Thoracic aorta (tissue), 2 donors: Measurements from ENCODE around the gene IQSEC3. TPM values are rescaled to one million over a fixed set of nuclear protein-coding genes. Genes with fewer than 3 reads are reported as not detected.

Experiments
- ATAC-seq: fragments of 150-250 bp; one replicate; pipeline ENCODE4 v1.8.0; 2017; ENCODE audit warnings: low read depth; ENCODE audit not compliant: insufficient number of reproducible peaks, low FRiP score
- DNase-seq: peaks from one replicate; pipeline ENCODE4 v3.0.0-alpha.2; 2020; ENCODE audit warnings: low spot score
- H3K27ac ChIP-seq, 2 donors: fragments of 200-600 bp; sonication (generic); 1 replicate in 1 of 2; 2 replicates in 1 of 2; pipeline ENCODE4 v1.5.1; 2016; ENCODE audit warnings: mild to moderate bottlenecking in 2 of 2, moderate library complexity in 2 of 2
- H3K27me3 ChIP-seq: fragments of 200-600 bp; sonication (generic); replicated peaks from 2 replicates; pipeline ENCODE4 v1.6.0; 2016; ENCODE audit warnings: mild to moderate bottlenecking; ENCODE audit not compliant: insufficient read depth
- H3K36me3 ChIP-seq: fragments of 200-600 bp; sonication (generic); one replicate; pipeline ENCODE4 v1.5.1; 2016
- H3K4me1 ChIP-seq, 2 donors: fragments of 200-600 bp; sonication (generic); 1 replicate in 1 of 2; 2 replicates in 1 of 2; pipeline versions ENCODE4 v1.5.1 to v1.6.0; 2016; ENCODE audit warnings: low read depth in 2 of 2, mild to moderate bottlenecking in 1 of 2; ENCODE audit not compliant: control insufficient read depth in 1 of 2
- H3K4me3 ChIP-seq: fragments of 200-600 bp; sonication (generic); 2 replicates; pipeline ENCODE4 v1.5.1; 2016; ENCODE audit warnings: mild to moderate bottlenecking
- H3K9me3 ChIP-seq: fragments of 200-600 bp; sonication (generic); 2 replicates; pipeline ENCODE4 v1.5.1; 2016
- CTCF ChIP-seq: fragments of 200-600 bp; sonication (generic); IDR thresholded peaks from one replicate; pipeline ENCODE4 v1.5.1; 2019; ENCODE audit warnings: antibody characterized with exemption
- total RNA-seq, 2 donors: library from RNA; depleted of rRNA; stranded (reverse); fragments of >200 nt; gene quantifications; one replicate each; pipeline versions ENCODE4 v1.1.0 to v1.2.3, GENCODE V29; 2016

IQSEC3 gene
- total RNA-seq, 2 donors from 2014 or later: 1.1 to 1.3 TPM

DNA sequence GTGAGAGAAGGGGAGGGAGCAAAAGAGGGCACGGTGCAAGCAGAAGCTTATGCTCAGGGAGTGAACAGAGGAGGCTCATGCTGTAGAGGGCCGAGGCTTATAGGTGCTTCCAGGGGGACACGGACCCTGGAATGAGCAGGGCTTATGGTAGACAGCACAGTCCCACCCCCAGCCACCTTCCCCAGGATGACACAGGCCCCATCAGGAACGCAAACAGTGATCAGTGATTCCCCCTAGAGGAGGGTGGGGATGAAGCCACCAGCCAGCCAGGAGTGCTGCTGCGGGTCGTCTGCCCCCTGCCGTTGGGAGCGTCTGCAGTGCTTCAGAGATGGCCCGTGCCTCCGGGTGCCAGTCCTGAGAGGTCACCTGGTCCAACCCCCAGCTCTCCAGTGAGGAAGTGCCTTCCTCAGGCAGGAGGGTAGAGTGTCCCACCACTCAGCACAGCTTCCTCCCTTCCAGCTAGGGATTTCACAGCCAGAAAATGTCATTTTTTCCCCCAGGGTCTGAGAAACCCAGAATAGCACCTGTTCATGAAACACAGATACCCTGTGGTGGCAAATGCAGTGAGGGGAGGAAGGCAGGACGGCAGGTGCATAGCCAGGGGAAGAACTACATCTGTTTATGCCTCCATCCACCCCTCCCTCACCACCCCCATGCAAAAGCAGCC lies 86.6 kb downstream of the IQSEC3 start:
- TF ChIP-seq CTCF: peak; percentile 20
- DNase-seq: no peak
- H3K4me1 ChIP-seq: no peaks in the 10 kb centered on the region
- H3K9me3 ChIP-seq: no peaks in the 10 kb centered on the region
- no peaks in the 10 kb centered on the region for H3K36me3 ChIP-seq
- no peak overlapping the region for H3K27ac ChIP-seq
- no peak for ATAC-seq
- H3K27me3 ChIP-seq: no peaks in the 10 kb centered on the region
- no peak overlapping the region for H3K4me3 ChIP-seq

DNA sequence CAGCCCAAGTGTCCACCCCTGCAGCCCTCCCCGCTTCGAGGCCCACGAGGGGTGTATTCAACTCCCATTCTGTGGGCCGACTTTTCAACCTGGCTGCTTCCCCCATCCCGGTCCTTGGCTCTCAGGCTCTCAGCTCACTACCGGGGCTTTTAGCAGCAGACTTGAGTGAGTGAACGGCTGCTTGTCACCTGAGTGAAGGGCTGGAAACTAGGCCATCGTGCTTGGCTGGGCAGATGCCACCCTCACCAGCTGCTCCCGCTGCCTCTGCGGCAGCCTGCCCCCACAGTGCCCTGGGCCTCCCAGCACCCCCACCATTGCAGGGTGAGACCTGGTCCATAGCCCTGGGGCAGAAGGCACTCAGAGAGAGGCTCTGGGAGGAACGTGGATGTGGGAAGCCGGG lies 87.5 kb downstream of the IQSEC3 start:
- TF ChIP-seq CTCF: no peak
- Histone ChIP-seq H3K9me3 (no peaks in the 10 kb centered on the region), H3K36me3 (no peaks in the 10 kb centered on the region), H3K4me3 (no peak overlapping the region), H3K27me3 (no peaks in the 10 kb centered on the region), H3K4me1 (no peaks in the 10 kb centered on the region), H3K27ac (no peak overlapping the region)
- ATAC-seq (no peak), DNase-seq (no peak)

GRCh38 chr12:155006-155405 lies 88.4 kb downstream of the IQSEC3 start:
- H3K36me3 ChIP-seq: no peaks in the 10 kb centered on the region
- no peaks in the 10 kb centered on the region for H3K4me1 ChIP-seq
- H3K27ac ChIP-seq: no peak overlapping the region
- DNase-seq (no peak), ATAC-seq (no peak)
- TF ChIP-seq CTCF: no peak
- H3K27me3 ChIP-seq: no peaks in the 10 kb centered on the region
- no peak overlapping the region for H3K4me3 ChIP-seq
- no peaks in the 10 kb centered on the region for H3K9me3 ChIP-seq

GRCh38 chr12:155646-156045 lies 89.1 kb downstream of the IQSEC3 start:
- Histone ChIP-seq H3K36me3 (no peaks in the 10 kb centered on the region), H3K27ac (no peak overlapping the region), H3K27me3 (no peaks in the 10 kb centered on the region), H3K9me3 (no peaks in the 10 kb centered on the region), H3K4me3 (no peak overlapping the region), H3K4me1 (no peaks in the 10 kb centered on the region)
- no peak for TF ChIP-seq CTCF
- ATAC-seq: no peak
- no peak for DNase-seq

- no peaks in the 10 kb centered on the region for H3K36me3 ChIP-seq
- DNase-seq (no peak), ATAC-seq (no peak)
- no peaks in the 10 kb centered on the region for H3K9me3 ChIP-seq
- TF ChIP-seq CTCF: no peak
- no peaks in the 10 kb centered on the region for H3K27me3 ChIP-seq
- H3K4me3 ChIP-seq: no peak overlapping the region
- no peaks in the 10 kb centered on the region for H3K4me1 ChIP-seq
- no peak overlapping the region for H3K27ac ChIP-seq
Measured at GRCh38 chr12:156945-157344, 90.4 kb downstream of the IQSEC3 start.
